ENCODE data around the gene CEP104. TPM values are rescaled to one million over a fixed set of nuclear protein-coding genes. Genes with fewer than 3 reads are reported as not detected.

The CEP104 gene
- total and polyA plus RNA-seq, 9 of the 15 experiments (the other 6 are each of a cell fraction or from before 2014, with no cell fraction given) = 11.2 to 63.4 (median 42.6) TPM

DNA sequence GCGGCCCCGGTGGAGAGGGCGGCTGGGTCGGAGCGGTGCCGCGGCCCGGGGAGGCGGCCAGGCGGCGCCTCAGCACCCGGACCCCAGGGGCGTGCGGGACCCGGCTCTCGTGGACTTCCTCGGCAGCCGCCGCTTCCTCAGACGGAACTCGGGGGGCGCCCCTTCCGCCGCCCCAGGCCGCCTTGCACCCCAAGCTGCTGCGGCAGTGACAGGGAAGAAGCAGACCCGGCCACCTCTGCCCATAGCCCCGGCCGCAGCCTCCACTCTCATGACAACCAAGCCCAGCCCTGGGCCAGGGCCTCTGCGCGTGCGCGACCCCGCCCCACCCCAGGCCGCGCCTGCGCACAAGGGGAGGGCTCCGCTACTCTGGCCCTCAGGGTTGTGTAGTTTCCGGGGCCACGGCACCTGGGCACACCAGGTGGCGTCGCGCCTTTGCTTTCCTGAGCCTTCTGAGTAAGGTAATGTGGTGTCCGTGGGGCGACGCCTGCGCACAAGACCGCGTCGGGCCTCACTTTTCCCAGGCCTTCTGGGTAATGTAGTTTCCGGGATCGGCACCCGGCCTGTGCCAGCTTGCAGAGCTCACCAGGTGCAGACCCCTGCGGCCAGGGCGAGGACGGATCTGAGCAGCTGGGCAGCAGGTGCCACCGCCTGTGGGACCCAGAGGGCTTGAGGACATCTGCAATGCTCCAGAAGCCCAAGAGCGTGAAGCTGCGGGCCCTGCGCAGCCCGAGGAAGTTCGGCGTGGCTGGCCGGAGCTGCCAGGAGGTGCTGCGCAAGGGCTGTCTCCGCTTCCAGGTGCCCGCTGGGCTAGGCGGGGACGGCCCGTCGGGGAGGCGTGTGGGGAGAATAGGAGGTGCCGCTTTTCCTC lies at the start of gene CEP104, which contains the start of gene DFFB (continued):
- no peak for TF ChIP-seq TRIM25 (IDR thresholded peaks at IDR 0.05; ENCODE audit: borderline replicate concordance)
- TF ChIP-seq, protein P1, sequence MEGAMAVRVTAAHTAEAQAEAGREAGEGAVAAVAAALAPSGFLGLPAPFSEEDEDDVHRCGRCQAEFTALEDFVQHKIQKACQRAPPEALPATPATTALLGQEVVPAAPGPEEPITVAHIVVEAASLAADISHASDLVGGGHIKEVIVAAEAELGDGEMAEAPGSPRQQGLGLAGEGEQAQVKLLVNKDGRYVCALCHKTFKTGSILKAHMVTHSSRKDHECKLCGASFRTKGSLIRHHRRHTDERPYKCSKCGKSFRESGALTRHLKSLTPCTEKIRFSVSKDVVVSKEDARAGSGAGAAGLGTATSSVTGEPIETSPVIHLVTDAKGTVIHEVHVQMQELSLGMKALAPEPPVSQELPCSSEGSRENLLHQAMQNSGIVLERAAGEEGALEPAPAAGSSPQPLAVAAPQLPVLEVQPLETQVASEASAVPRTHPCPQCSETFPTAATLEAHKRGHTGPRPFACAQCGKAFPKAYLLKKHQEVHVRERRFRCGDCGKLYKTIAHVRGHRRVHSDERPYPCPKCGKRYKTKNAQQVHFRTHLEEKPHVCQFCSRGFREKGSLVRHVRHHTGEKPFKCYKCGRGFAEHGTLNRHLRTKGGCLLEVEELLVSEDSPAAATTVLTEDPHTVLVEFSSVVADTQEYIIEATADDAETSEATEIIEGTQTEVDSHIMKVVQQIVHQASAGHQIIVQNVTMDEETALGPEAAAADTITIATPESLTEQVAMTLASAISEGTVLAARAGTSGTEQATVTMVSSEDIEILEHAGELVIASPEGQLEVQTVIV (CRISPR knock-in tag; IDR thresholded peaks at IDR 0.05; ENCODE audit: borderline replicate concordance) = no peak
- TF ChIP-seq ZNF586 (CRISPR knock-in tag; conservative IDR thresholded peaks at IDR 0.05) = no peak
- TF ChIP-seq ZNF766 (CRISPR knock-in tag; conservative IDR thresholded peaks at IDR 0.05) = no peak
- no peak for TF ChIP-seq MEF2D (tag; conservative IDR thresholded peaks at IDR 0.05; ENCODE audit: low read depth)
- TF ChIP-seq, protein P2, sequence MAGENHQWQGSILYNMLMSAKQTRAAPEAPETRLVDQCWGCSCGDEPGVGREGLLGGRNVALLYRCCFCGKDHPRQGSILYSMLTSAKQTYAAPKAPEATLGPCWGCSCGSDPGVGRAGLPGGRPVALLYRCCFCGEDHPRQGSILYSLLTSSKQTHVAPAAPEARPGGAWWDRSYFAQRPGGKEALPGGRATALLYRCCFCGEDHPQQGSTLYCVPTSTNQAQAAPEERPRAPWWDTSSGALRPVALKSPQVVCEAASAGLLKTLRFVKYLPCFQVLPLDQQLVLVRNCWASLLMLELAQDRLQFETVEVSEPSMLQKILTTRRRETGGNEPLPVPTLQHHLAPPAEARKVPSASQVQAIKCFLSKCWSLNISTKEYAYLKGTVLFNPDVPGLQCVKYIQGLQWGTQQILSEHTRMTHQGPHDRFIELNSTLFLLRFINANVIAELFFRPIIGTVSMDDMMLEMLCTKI (IDR thresholded peaks at IDR 0.05; ENCODE audit: partially characterized antibody) = no peak
- TF ChIP-seq PKNOX1 (IDR thresholded peaks at IDR 0.05) = no peak
- no peak for TF ChIP-seq HMG20A (CRISPR knock-in tag; conservative IDR thresholded peaks at IDR 0.05)
